HG03280 (cell line): ENCODE data around the gene TCEA3.
"Not testable (repeated sequence)": the region's sequence is repeated elsewhere in the genome, so short reads cannot be mapped to it uniquely, and the experiment has no call there.

Experiments
- ATAC-seq: cut with Tn5 transposase; IDR thresholded peaks from one replicate; pipeline ENCODE4 v1.9.1; 2021; ENCODE audit warnings: mild to moderate bottlenecking, moderate library complexity; ENCODE audit not compliant: unreplicated experiment

TCEA3 gene

DNA sequence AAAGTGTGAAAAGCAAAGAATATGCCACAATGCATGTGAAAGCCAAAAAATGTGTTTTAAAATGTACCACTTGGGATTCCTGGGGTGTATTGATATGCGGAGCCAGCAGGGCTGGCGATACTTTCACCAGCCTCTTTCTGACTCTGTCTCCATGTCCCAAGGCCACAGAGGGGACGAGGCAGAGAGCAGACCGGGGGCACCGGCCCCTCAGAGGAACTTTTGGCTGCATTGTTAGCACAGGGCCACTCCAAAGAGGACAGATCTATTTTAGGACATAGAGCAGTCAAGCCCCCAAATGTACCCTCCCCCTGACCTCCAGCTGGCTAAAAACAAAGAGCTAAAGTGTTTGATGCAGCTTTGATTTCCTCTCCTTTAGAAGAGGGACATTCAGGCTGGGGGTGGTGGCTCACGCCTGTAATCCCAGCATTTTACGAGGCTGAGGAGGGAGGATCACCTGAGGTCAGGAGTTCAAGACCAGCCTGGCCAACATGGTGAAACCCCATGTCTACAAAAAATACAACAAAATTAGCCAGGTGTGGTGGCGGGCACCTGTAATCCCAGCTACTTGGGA, 29.3 kb downstream of the TCEA3 start:
- no peak for ATAC-seq

DNA sequence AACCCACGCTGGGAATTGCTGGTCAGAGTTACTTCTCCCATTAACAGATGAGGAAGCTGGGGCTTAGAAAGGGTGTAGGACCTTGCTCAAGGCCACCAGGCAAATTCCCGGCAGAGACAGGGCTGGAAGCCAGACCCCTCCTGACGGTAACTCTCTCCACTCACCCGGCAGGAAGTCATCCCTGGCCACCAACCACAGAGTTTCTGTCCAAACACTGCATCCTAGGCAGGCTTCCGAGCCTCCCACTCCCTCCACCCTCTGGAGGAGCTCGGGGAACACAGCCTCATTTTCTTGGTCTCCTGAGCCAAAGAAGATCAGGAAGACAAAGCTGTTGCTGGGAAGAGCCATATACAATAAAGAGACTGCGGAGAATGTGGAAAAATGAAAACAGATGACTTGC, 29.9 kb downstream of the TCEA3 start:
- no peak for ATAC-seq

DNA sequence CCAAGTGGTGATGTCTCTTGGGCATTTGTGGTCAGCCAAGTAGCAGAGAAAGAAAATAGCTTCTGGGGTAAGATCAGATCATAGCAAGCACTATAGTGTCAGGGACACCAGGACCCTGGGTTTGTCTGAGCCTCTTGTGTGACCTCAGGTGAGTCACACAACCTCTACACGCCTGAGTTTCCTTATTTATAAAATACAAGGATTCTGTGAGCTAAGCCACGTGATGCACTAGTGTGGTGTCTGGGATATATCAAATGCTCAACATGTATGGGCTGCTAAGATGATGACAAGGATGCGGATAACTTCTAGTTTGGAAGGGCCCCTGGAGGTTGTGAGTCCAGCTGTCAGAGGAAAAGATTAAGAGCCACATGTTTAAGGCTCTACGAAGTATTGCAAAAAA, 30.4 kb downstream of the TCEA3 start:
- no peak for ATAC-seq

DNA sequence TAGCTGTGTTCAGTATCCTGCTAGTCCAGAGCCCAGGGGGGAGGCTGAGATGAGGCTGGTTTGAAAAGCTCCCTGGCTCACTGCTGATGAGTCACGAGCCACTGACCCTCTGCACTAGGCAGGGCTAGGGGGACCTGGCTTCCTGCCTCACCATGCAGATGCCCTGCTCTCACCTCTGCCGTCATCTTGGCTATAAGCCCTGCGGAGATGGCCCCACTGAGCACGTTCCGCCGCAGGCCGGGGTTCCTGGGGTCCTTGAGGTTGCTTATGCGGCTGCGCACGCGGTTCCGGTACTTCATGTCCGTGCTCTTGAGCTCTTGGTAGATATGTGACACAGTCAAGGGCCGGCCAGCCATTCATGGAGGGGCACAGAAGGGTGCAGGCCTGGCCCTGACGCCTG, 30.8 kb downstream of the TCEA3 start:
- no peak for ATAC-seq

DNA sequence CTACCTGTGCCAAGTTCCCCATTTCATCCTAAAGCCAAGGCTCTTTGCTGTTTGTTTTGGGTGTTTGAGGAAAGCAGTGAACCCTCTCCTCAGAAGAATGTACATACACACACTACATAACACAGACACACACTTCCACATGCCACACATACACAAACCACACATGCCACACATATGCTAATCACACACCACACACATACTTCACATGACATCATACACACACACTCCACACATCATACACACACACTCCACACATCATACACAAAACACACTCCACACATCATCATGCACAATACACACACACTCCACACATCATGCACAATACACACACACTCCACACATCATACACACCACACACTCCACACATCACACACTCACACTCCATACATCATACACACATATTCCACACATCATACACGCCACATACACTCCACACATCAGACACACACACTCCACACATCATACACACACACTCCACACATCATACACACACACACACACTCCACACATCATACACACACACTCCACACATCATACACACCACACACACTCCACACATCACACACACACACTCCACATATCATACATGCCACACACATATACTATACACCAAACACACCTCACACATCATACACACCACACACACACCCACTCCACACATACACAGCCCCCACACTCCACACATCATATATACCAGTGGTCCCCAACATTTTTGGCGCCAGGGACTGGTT, 32.3 kb downstream of the TCEA3 start:
- ATAC-seq: no peak

DNA sequence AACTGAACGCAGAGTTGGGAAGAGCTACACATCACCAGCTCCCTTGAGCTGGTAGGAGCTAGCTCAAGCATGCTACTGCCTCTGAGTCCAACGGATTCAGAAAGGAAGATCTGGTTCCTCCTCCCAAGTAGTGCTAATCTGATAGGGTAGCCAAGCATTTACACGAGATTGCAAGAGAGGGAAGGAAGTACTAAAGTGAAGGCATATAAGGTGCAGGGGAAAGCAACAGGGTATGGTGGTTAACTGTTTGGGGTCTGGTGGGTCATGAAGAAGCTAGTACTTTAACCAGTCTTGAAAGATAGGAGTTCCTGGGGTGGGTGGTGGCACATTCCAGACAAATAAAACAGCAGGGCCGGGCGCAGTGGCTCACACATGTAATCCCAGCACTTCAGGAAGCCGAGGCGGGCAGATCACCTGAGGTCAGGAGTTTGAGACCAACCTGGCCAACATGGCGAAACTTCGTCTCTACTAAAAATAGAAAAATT, 34.7 kb downstream of the TCEA3 start:
- no peak for ATAC-seq

DNA sequence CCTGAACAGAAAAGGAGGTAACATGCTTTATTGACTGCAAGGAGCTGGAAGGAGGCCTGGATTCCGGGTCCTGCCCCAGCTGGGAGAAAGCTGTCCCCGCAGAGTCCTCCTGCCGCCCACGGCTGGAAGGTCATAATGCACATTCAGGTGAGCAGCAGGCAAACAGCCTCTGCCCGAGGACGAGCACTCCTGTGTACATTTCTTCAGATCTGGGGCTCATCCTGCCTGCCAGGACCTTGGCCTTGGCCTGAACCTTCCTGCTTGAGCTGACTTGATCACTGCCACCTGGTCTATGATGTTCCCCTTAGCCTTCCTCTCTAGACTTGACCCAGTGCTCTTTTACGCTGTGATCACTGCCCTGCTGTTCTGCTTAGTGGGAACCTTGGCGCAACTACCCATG, 37.1 kb downstream of the TCEA3 start:
- no peak for ATAC-seq

DNA sequence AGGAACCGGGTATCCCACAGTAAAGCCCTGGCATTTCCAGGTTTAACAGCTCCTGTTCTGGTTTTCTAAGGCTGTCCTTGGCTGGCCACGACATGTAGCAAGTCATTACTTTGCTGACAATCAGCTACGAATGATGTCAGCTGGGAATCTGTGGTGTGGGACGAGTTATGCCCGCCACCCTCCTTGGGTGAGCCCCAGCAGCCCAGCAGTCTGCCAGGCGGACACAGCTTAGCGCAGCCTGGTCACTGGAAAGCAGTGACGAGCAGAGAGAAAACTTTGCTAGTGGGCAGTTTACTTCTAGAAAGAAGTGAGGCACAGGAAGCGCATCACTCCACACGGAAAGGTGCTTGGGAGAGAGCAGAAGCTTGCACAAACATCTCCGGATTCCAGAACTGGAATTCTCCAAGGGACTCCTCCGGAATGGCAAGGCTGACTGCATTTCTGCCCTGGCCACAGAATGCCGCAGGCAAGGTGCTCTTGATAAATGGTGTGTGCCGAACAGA, 39.4 kb downstream of the TCEA3 start:
- ATAC-seq: no peak

DNA sequence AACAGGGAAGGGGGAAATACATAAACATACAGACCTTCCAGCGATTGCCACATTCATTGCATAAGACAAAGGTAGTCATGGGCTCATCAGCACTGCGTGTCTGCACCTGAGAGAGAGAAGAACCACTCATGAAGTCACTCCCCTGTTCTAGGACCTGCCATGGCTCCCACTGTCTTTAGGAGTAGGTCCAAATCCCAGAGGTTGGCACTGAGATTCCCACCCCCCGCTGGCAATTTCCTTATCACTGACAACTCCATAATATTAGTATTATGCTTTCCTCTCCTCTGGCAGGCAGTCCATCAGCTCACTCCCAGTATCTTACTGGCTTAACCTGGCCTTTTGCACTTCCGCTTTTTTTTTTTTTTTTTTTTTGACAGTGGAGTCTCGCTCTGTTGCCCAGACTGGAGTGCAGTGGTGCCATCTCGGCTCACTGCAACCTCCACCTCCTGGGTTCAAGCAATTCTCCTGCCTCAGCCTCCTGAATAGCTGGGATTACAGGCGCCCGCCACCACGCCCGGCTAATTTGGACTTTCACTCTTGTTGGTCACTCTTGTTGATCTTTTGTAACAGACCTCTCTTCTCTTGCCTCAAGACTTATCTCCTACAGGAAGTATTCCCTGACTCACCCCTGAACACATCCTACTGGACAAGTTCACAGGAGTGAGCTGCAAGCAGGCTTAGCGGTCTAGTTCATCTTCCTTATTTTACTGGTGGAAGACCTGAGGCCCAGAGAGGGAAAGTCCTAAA, 40.1 kb downstream of the TCEA3 start:
- ATAC-seq: no peak

DNA sequence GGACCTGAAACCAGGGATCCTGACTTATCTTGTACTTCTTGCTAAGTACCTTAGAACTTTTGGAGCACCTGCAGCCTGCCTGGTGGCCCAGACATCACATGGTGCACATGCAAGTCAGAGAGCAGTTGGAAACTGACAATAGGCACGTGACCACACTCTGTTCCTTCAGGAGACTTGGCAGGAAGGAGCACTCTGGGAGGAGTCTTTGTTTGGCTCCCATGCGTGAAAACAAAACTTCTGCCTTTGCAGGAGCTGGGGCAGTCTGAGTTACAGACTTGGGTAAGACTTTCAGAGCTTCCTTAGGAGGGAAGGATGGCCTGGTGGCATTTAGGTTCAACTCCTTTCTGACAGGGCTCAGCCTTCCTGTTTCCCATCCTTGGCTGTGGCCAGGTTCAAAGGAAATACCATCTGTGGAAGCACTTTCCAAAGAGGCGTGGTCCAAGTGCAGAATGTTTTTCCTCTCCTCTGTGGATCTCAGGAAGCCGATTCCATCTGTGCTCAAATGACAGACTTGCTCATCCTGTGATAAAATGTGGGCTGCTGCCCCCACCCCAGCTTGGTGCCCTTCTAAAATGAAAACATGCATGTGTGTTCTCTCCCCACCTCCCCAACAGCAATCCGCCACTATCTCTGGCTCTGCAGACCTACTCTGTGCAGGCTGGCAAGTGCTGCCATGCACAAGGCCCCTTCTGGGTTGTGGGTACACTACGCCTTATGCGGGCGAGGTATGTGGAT, 40.8 kb downstream of the TCEA3 start:
- ATAC-seq: no peak

DNA sequence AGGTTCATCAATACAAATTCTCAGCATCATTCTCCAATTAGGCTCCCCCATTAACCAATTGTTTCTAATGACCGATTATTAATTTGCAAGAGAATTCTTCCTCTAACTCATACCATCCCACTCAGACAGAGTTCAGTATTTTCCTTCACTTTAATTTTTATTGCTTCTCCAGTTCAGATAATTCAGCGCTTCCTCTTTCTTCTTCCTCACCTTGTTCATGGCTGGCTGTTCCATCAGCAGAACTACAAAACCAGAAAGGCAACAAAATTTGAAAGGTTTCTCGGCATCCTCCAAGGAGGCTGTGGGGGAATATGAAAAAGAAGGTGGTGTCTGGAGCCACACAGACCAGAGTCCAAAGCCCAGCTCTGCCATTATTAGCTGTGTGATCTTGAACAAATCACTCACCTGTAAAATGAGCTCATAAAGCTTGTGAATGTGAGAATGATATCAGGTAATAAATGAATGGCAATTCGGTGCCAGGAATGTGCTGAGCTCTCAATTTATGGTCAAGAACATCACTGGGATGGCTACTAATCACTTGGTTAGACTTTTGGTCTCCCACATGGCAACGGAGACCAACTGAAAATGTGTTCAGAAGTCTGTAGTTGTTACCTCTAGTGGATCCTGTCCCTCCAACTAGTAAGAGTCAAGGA, 43.2 kb downstream of the TCEA3 start:
- ATAC-seq: no peak

DNA sequence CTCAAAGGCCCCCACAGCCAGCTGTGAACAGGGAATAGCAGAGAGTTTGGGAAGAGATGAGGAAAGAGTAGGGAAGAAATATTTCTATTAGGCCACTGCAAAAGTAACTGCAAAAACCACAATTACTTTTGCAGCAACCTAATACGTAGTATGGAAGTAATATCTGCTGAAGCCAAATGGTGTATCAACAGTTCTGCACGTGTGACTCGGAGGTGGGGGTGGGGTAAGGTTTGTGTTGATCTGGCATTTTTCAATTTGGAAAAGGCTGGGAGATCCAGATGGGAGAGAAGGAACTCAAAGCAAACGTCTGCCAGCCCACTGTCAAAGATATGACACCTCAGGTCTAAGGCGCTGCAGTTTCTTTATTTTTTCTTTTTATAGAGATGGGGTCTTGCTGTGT, 43.8 kb downstream of the TCEA3 start:
- ATAC-seq: no peak

DNA sequence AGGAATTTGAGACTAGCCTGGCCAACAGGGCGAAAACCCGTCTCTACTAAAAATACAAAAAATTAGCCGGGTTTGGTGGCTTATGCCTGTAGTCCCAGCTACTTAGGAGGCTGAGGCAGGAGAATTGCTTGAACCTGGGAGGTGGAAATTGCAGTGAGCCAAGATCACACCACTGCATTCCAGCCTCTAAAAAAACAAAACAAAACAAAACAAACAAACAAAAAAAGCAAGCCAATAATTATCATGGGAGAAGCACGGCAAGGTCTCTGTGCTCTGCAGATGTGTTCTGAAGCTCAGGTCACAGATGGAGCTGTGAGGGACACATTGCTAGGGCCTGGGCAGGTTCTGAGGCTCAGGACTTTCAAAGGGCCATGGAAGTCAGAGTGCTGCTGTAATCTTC, 44.3 kb downstream of the TCEA3 start:
- ATAC-seq: not testable (repeated sequence)

DNA sequence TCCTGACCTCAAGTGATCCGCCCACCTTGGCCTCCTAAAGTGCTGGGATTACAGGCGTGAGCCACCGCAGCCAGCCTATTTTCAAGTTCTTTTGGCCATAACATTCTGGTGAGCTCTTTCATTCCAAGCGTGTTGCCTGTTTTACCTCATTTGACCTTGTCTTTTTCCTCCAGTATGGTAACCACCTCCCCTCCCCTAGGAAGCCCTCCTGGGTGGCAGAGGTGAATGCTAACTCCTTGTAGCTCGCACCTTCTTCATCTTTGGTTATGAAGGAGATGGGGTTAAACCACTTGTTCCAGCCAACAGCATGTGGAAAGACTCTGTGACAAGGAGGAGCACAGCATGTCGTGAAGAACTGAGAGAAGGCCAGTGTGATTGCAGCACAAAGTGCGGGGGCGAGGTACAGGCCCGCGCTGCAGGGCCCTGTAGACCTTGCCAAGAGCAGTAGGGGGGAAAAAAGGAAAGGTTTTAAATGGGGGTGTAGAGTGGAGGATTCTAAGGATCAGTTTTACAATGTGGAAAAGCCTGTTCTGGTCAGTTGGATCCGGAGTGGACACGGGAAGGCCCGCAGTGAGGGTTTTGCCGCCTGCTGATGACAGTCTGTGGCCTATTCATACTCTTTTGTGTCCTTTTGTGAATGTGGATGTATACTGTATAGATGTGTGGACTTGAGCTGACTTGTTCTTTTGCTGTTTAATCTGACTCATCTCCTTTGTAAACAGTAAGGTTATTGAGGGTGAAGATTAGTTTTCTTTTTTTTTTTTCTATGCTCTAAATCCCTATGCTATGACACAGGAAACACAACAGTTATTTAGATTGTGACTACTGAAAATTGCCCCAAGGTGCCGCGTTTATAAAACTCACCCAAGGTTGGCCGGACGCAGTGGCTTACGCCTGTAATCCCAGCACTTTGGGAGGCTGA, 47.4 kb downstream of the TCEA3 start:
- ATAC-seq: no peak

DNA sequence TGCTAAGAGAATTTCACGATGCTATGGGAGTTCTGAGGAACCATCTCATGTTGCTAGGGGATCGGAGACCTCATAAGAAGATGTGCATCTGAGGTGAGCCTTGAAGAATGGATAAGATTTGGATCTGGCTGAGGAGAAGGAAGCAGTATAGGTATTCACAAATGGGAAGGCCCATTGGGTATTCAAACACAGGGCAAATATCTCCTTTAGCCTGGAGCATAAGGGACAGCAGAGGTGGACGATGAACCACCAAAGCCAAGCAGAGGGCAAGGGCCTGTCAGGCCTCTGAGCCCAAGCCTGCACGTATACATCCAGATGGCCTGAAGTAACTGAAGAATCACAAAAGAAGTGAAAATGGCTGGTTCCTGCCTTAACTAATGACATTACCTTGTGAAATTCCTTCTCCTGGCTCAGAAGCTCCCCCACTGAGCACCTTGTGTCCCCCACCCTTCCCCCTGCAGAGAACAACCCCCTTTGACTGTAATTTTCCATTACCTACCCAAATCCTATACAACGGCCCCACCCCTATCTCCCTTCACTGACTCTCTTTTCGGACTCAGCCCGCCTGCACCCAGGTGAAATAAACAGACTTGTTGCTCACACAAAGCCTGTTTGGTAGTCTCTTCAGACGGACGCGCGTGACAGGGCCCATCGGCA, 50.3 kb downstream of the TCEA3 start:
- ATAC-seq: not testable (repeated sequence)

DNA sequence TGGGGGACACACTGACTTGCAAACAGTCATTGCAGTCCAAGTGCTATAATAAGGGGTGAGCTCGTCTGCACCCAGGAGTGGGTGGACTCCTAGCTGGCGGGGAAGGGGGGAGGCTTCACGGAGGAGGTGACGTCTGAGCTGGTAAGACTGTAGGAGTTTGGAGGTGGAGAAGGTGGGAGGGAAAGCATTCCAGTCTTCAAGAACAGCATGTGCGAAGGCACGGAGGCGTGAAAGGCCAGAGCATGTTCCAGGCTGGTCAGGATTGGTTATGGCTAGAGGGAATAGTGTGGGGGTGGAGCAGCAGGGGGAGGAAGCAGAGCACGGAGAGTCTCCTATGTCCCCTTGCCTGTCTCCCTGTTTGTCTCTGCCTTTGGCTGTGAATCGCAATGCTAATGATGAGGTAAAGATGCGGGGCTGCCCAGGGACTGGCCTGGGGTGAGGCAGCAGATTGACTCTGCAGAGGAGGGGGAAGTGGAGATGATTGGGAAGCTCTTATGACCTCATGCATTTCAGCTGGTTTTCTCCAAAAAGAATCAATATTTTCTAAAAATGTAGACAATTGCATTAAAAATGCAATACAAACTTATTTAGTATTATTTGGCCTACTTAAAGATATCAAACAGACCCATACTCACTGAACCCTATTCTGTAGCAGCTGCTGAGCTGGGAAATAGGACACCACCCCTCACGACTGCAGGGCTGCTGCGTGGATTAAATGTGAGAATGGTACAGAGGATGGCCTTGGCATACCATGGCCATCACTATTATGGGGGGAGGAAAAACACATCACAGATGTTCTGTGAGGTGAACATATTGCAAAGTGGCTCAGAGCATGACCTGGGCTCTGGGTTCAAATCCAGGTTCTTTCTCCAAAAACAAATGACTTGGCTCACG, 52.3 kb downstream of the TCEA3 start:
- no peak for ATAC-seq

DNA sequence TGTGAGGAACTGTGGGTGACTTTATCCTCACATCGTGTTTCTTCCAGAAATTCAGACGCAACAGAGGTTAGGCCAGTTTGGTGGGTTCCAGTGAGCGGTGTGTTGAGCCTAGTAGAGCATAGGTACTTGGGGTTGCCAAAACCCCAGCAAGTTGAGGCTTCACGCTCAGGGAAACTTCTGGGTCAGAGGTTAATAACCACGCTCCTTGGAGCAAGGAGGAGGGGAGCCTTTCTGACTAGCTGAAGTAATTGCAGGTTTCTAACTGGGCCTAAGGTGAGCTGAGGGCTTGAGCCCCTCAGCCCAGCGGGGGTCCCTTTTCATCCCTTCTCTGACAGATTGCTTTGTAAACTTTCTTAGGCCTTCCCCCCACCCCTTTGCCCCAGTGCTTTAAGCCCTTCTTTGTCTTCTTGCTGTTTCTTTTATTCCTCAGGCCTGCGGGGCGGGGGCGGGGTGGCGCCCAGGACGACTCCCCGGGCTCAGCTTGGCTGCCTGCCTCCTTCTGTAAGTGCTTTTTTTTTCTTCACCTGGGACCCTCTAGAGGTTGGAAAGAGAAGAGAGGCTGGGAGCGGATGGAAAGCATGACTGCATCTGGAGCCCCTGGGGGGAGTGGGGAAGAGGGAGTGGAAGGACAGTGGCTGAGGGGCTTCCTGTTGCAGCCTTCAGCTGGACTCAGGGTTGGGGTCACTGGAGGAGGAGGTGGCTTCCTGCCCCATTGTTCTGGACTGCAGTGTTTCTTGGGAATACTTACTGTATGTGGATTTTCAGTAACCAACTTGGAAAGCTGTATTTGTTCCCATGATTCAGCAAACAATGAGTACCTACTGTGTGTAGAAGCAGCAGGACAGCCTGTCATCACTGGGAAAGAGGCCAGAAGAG, 53.6 kb downstream of the TCEA3 start:
- no peak for ATAC-seq
